ENCODE results near the gene ESR2.

ESR2 gene

DNA sequence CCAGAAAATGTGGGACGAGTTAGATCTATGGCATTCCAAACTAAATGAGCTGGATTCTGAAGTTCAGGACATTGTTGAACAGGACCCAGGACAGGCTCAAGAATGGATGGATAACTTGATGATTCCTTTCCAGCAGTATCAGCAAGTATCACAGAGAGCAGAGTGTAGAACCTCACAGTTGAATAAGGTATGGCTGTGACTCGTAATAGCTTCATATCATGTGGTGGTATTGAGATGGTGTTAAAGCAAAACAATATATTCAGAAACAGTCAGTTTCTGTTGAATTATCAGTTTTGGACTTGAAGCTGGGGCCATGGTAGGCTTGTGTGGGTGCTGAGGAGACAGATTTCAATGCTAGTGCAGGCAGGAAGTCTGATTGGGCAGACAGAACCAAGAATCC lies 213.7 kb downstream of the ESR2 start:
- H3K4me1 ChIP-seq (ENCODE audit: insufficient read depth, low read length), result peaks cover 2% of the 10 kb centered on the region
- no peak overlapping the region for H3K4me3 ChIP-seq (ENCODE audit: low read length)
- H3K9ac ChIP-seq (ENCODE audit: low read depth, low read length), result no peak overlapping the region
- peaks cover 78% of the 10 kb centered on the region for H3K36me3 ChIP-seq (ENCODE audit: insufficient read depth, low read length)
- 92% methylated on average over 2 of the region's 2 CpGs for WGBS
- H3K27me3 ChIP-seq (ENCODE audit: insufficient read depth, low read length), result no peaks in the 10 kb centered on the region
- no peaks in the 10 kb centered on the region for H3K9me3 ChIP-seq (ENCODE audit: insufficient read depth, low read depth, low read length)
- H3K27ac ChIP-seq (ENCODE audit: low read depth, low read length), result no peak overlapping the region

DNA sequence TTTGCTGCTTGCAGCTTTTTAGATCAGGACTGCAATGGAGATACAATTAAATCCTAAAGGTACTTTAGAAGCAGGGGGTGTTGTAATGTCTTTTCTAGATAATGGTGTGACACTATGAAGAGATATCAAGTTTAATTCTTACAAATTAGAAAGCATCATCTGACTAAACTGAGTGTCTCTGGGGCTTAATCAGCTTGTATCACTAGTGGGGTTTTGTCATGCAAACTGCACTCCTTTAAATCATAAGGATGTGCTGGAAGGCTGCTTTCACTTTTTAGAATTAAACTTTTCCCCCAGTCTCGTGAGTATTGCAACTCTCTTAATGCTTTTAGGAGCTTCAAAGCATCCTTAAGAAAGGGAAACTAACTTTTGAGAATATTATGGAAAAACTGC lies 218.6 kb downstream of the ESR2 start:
- Histone ChIP-seq H3K4me1 (ENCODE audit: insufficient read depth, low read length) (peaks cover 10% of the 10 kb centered on the region), H3K4me3 (ENCODE audit: low read length) (no peak overlapping the region), H3K36me3 (ENCODE audit: insufficient read depth, low read length) (peaks cover 75% of the 10 kb centered on the region), H3K27me3 (ENCODE audit: insufficient read depth, low read length) (no peaks in the 10 kb centered on the region), H3K27ac (ENCODE audit: low read depth, low read length) (no peak overlapping the region), H3K9ac (ENCODE audit: low read depth, low read length) (no peak overlapping the region), H3K9me3 (ENCODE audit: insufficient read depth, low read depth, low read length) (no peaks in the 10 kb centered on the region)
- WGBS, result no CpG with 5 or more reads among the region's 1 CpG

DNA sequence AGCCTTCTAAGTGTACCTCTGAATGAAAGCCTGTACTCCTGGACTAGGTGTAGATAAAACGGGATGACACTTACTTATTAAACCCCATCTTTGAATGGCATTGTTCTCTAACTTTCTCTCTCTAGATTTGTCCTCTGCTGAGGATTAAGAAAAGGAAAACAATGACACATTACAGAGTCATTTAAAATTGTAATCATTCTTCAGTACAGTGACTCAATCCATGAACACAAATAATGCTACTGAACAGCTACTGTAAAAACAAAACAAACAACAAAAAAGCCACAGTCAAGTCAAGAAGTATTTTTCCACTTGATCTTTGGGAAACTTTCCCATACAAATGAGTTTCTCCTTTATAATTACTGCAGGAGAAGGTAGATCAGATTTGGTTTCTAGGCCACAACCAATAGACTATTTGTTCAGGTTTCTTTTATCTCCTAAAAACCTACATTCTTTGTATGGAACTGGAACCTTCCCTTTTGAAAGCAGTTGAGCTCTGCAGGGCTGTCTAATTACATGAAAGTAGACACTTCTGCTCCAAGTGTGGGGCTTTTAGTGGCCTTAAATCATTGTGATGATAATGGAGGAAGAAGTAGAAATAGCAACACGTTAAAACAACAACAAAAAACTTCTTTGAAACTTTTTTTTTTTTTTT lies 219.1 kb downstream of the ESR2 start:
- peaks cover 71% of the 10 kb centered on the region for H3K36me3 ChIP-seq (ENCODE audit: insufficient read depth, low read length)
- no peaks in the 10 kb centered on the region for H3K27me3 ChIP-seq (ENCODE audit: insufficient read depth, low read length)
- no peak overlapping the region for H3K4me3 ChIP-seq (ENCODE audit: low read length)
- no peak overlapping the region for H3K9ac ChIP-seq (ENCODE audit: low read depth, low read length)
- peaks cover 10% of the 10 kb centered on the region for H3K4me1 ChIP-seq (ENCODE audit: insufficient read depth, low read length)
- WGBS, result 100% methylated on average over 1 of the region's 2 CpGs
- no peak overlapping the region for H3K27ac ChIP-seq (ENCODE audit: low read depth, low read length)
- H3K9me3 ChIP-seq (ENCODE audit: insufficient read depth, low read depth, low read length), result no peaks in the 10 kb centered on the region

DNA sequence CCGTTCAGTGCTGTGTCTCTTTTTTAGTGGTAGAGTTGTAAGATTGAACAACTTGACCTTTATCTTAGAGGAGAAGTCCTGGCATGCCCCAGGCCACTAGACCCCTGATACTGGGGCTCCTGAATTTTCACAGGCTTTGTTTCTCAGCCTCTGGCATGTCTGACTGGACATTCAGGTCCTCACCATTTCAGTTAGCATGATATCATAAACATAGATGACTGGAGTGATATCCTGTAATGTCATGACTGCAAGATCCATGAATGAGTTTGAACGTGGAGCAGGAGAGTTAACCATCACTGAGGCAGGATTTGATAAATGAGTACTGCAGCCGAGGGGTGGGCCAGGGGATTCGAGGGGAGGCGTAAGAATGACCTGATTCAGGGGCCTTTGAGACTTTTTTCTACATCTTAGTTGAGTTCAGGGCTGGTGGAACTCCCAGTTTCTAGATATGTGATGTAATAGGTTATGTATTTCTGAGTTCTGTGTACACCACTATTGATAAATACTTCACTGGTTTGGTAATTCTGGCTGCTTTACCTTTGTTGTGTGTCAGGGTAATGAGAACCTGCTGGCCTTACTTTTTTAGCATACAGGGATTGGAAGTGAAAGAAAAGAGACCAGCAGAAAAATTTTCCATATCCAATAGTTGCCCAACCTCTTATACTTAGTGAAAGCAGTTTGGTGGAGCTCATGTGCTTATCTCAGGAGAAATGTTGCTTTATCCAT lies 224.4 kb downstream of the ESR2 start:
- Histone ChIP-seq H3K27me3 (ENCODE audit: insufficient read depth, low read length) (no peaks in the 10 kb centered on the region), H3K4me3 (ENCODE audit: low read length) (no peak overlapping the region), H3K9me3 (ENCODE audit: insufficient read depth, low read depth, low read length) (no peaks in the 10 kb centered on the region), H3K9ac (ENCODE audit: low read depth, low read length) (no peak overlapping the region), H3K27ac (ENCODE audit: low read depth, low read length) (no peak overlapping the region), H3K4me1 (ENCODE audit: insufficient read depth, low read length) (peaks cover under 1% of the 10 kb centered on the region; the same call in 1 of the 2 replicates), H3K36me3 (ENCODE audit: insufficient read depth, low read length) (peaks cover 62% of the 10 kb centered on the region)
- WGBS, result 95% methylated on average over 5 of the region's 5 CpGs

GRCh38 chr14:64064447-64064846 lies 229.7 kb downstream of the ESR2 start:
- H3K27ac ChIP-seq (ENCODE audit: low read depth, low read length), result no peak overlapping the region
- 100% methylated on average over 1 of the region's 2 CpGs for WGBS

GRCh38 chr14:64062381-64063115 lies 231.6 kb downstream of the ESR2 start:
- H3K4me1 ChIP-seq (ENCODE audit: insufficient read depth, low read length), result peaks cover 22% of the 10 kb centered on the region
- no peak overlapping the region for H3K27ac ChIP-seq (ENCODE audit: low read depth, low read length)
- H3K27me3 ChIP-seq (ENCODE audit: insufficient read depth, low read length), result no peaks in the 10 kb centered on the region
- H3K4me3 ChIP-seq (ENCODE audit: low read length), result no peak overlapping the region
- 96% methylated on average over 6 of the region's 7 CpGs for WGBS
- peaks cover 34% of the 10 kb centered on the region for H3K36me3 ChIP-seq (ENCODE audit: insufficient read depth, low read length)
- no peak overlapping the region for H3K9ac ChIP-seq (ENCODE audit: low read depth, low read length)
- no peaks in the 10 kb centered on the region for H3K9me3 ChIP-seq (ENCODE audit: insufficient read depth, low read depth, low read length)

More at GRCh38 chr14:64064447-64064846, 229.7 kb downstream of the ESR2 start:
- peaks cover 38% of the 10 kb centered on the region for H3K36me3 ChIP-seq (ENCODE audit: insufficient read depth, low read length)
- H3K27me3 ChIP-seq (ENCODE audit: insufficient read depth, low read length), result no peaks in the 10 kb centered on the region
- H3K9me3 ChIP-seq (ENCODE audit: insufficient read depth, low read depth, low read length), result no peaks in the 10 kb centered on the region
- no peak overlapping the region for H3K9ac ChIP-seq (ENCODE audit: low read depth, low read length)
- H3K4me3 ChIP-seq (ENCODE audit: low read length), result no peak overlapping the region
- H3K4me1 ChIP-seq (ENCODE audit: insufficient read depth, low read length), result peaks cover 22% of the 10 kb centered on the region

DNA sequence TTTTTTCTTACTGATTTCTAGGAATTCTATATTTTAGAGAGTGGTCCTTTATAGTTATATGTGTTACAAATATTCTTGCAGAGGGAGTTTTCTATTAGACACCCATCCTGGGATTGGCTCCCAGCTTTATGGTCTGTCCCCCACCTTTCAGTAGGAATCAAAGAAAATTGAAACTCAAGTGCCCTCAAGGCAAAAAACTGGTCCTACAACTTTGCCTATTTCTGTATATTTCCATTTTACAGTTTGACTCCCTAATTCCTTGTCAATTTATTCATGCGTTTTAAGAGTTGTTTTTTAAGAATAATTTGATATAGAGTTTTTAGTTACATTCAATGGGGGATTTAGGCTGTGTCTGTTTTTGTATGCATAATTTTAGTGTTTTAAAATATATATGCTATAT lies 232.5 kb downstream of the ESR2 start:
- Histone ChIP-seq H3K9ac (ENCODE audit: low read depth, low read length) (no peak overlapping the region), H3K27ac (ENCODE audit: low read depth, low read length) (peak overlapping the region; percentile 7; the same call in 1 of the 2 replicates), H3K36me3 (ENCODE audit: insufficient read depth, low read length) (peaks cover 26% of the 10 kb centered on the region), H3K4me1 (ENCODE audit: insufficient read depth, low read length) (peaks cover 22% of the 10 kb centered on the region), H3K4me3 (ENCODE audit: low read length) (no peak overlapping the region), H3K27me3 (ENCODE audit: insufficient read depth, low read length) (no peaks in the 10 kb centered on the region), H3K9me3 (ENCODE audit: insufficient read depth, low read depth, low read length) (no peaks in the 10 kb centered on the region)
- 100% methylated on average over 1 of the region's 1 CpG for WGBS

DNA sequence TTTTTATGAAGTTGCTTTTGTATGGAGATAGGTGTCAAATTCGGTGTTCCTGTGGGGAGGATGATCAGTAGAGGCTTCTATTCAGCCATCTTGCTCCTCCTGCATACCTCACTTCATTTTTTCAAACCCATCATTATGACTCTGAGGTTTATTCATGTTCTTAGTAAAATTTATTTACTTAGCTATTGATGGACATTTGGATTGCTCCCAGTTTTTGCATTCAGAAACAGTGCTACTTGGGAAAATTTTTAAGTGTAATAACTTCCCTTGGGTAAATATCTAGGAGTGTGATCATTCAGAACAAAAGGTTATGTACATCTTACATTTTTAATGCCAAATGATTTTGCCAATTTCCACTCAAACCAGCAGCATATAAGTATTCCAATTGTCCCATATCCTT lies 233.1 kb downstream of the ESR2 start:
- H3K9ac ChIP-seq (ENCODE audit: low read depth, low read length), result peak overlapping the region; percentile 43

DNA sequence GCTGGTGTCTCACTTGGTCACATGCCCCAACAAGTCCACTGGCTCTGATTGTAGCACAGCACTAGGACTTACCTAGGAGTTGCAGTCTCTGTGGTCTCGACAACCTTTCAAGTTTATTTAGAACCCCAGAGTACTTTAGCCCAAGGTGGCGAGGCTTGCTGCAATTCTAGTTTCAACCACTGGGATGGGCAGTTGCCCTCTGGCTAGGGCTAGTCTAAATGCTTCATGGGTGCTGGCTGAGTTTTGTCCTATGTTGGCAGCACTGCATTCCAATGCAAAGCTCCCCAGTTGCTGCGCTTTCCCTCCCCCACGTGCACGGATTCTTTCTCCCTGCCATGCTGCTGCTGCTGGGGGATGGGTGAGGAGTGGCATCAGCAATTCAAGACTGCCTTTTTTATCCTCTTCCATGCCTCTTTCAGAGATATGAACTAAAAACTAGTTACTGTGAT lies 233.5 kb downstream of the ESR2 start:
- H3K36me3 ChIP-seq (ENCODE audit: insufficient read depth, low read length), result peaks cover 28% of the 10 kb centered on the region
- WGBS, result 36% methylated on average over 5 of the region's 5 CpGs
- peaks cover 22% of the 10 kb centered on the region for H3K4me1 ChIP-seq (ENCODE audit: insufficient read depth, low read length)
- no peaks in the 10 kb centered on the region for H3K27me3 ChIP-seq (ENCODE audit: insufficient read depth, low read length)
- no peak overlapping the region for H3K4me3 ChIP-seq (ENCODE audit: low read length)
- H3K9me3 ChIP-seq (ENCODE audit: insufficient read depth, low read depth, low read length), result no peaks in the 10 kb centered on the region
- H3K9ac ChIP-seq (ENCODE audit: low read depth, low read length), result peak overlapping the region; percentile 43
- H3K27ac ChIP-seq (ENCODE audit: low read depth, low read length), result peak overlapping the region; percentile 33

More for the DNA sequence above, 233.1 kb downstream of the ESR2 start:
- Histone ChIP-seq H3K4me3 (ENCODE audit: low read length) (no peak overlapping the region), H3K27ac (ENCODE audit: low read depth, low read length) (peak overlapping the region; percentile 33), H3K27me3 (ENCODE audit: insufficient read depth, low read length) (no peaks in the 10 kb centered on the region), H3K9me3 (ENCODE audit: insufficient read depth, low read depth, low read length) (no peaks in the 10 kb centered on the region), H3K4me1 (ENCODE audit: insufficient read depth, low read length) (peaks cover 22% of the 10 kb centered on the region), H3K36me3 (ENCODE audit: insufficient read depth, low read length) (peaks cover 28% of the 10 kb centered on the region)
- WGBS, result no CpG with 5 or more reads among the region's 1 CpG

DNA sequence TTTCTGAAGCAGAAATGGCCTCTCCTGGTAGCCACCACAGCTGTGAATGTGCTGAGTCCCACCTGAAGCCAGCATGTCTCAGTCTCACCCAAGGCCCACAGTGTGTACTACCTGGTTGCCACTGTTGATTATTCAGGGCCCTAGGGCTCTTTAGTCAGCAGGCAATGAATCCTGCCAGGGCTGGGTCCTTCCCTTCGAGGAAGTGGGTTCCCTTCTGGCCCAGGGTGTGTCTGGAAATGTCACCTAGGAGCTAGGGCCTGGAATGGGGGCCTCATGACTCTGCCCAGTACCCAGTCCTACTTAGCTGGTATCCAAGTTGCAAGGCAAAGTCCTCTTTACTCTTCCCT lies 234.0 kb downstream of the ESR2 start:
- H3K9ac ChIP-seq (ENCODE audit: low read depth, low read length), result no peak overlapping the region

More for the DNA sequence above, 234.0 kb downstream of the ESR2 start:
- Histone ChIP-seq H3K27ac (ENCODE audit: low read depth, low read length) (peak overlapping the region; percentile 17; the same call in 1 of the 2 replicates), H3K36me3 (ENCODE audit: insufficient read depth, low read length) (peaks cover 26% of the 10 kb centered on the region), H3K27me3 (ENCODE audit: insufficient read depth, low read length) (no peaks in the 10 kb centered on the region), H3K4me1 (ENCODE audit: insufficient read depth, low read length) (peaks cover 22% of the 10 kb centered on the region), H3K9me3 (ENCODE audit: insufficient read depth, low read depth, low read length) (no peaks in the 10 kb centered on the region), H3K4me3 (ENCODE audit: low read length) (no peak overlapping the region)
- 78% methylated on average over 1 of the region's 1 CpG for WGBS
